Endothelial cell (in vitro differentiated cells): ENCODE results near the gene SERTAD4. TPM values are rescaled to one million over a fixed set of nuclear protein-coding genes. Genes with fewer than 3 reads are reported as not detected.
"Not testable (repeated sequence)": the region's sequence is repeated elsewhere in the genome, so short reads cannot be mapped to it uniquely, and the experiment has no call there.

ENCODE experiments used
- DNase-seq: peaks from one replicate; pipeline ENCODE4 v3.0.0; 2021; ENCODE audit warnings: low spot score
- H3K27ac Mint-ChIP-seq: one replicate; pipeline ENCODE4 v1.8.0; 2021; ENCODE audit warnings: mixed read lengths, inconsistent platforms; ENCODE audit not compliant: unreplicated experiment
- H3K27me3 Mint-ChIP-seq: one replicate; pipeline ENCODE4 v1.8.0; 2021; ENCODE audit warnings: mild to moderate bottlenecking, moderate library complexity, mixed read lengths, inconsistent platforms; ENCODE audit not compliant: unreplicated experiment
- H3K36me3 Mint-ChIP-seq: one replicate; pipeline ENCODE4 v1.8.0; 2021; ENCODE audit warnings: mild to moderate bottlenecking, low read depth, mixed read lengths, inconsistent platforms; ENCODE audit not compliant: unreplicated experiment
- H3K4me1 Mint-ChIP-seq: one replicate; pipeline ENCODE4 v1.8.0; 2021; ENCODE audit warnings: mild to moderate bottlenecking, mixed read lengths, inconsistent platforms; ENCODE audit not compliant: unreplicated experiment
- H3K4me3 Mint-ChIP-seq: one replicate; pipeline ENCODE4 v1.8.0; 2021; ENCODE audit warnings: mild to moderate bottlenecking, mixed read lengths, inconsistent platforms; ENCODE audit not compliant: unreplicated experiment
- H3K9me3 Mint-ChIP-seq: one replicate; pipeline ENCODE4 v1.8.0; 2021; ENCODE audit warnings: mixed read lengths, inconsistent platforms; ENCODE audit not compliant: unreplicated experiment
- CTCF ChIP-seq: fragments of 200-600 bp; sonication (generic); IDR thresholded peaks from one replicate; pipeline ENCODE4 v1.5.0; 2021; ENCODE audit warnings: antibody characterized with exemption; ENCODE audit not compliant: unreplicated experiment
- total RNA-seq: library from RNA; stranded (reverse); fragmentation: NEBNext Ultra II Directional; extraction: Animal tissue kit (Norgen Biotek cat#: 25700); gene quantifications from one replicate; pipeline ENCODE4 v1.2.1, GENCODE V29; 2021; ENCODE audit not compliant: unreplicated experiment

The SERTAD4 gene
- total RNA-seq, 1 donor from 2014 or later = 0.72 TPM

- Mint-ChIP-seq H3K9me3 (no peaks in the 10 kb centered on the region), H3K27ac (no peak overlapping the region), H3K4me3 (no peak overlapping the region), H3K4me1 (no peaks in the 10 kb centered on the region), H3K27me3 (peaks cover 6% of the 10 kb centered on the region), H3K36me3 (no peaks in the 10 kb centered on the region)
- DNase-seq = no peak
- TF ChIP-seq CTCF = peak; percentile 17
Observed at GRCh38 chr1:210264496-210265380, 32.1 kb downstream of the SERTAD4 start.

- H3K27ac Mint-ChIP-seq, DNase-seq, H3K4me3 Mint-ChIP-seq, H3K36me3 Mint-ChIP-seq, H3K9me3 Mint-ChIP-seq, H3K4me1 Mint-ChIP-seq, H3K27me3 Mint-ChIP-seq: not testable (repeated sequence)
Observed at GRCh38 chr1:210265392-210265955, 32.9 kb downstream of the SERTAD4 start.

GRCh38 chr1:210269981-210270380 lies 37.4 kb downstream of the SERTAD4 start:
- H3K9me3 Mint-ChIP-seq = no peaks in the 10 kb centered on the region
- no peaks in the 10 kb centered on the region for H3K4me1 Mint-ChIP-seq
- no peaks in the 10 kb centered on the region for H3K36me3 Mint-ChIP-seq
- no peak overlapping the region for H3K4me3 Mint-ChIP-seq
- DNase-seq = no peak
- no peak for TF ChIP-seq CTCF
- no peak overlapping the region for H3K27ac Mint-ChIP-seq
- H3K27me3 Mint-ChIP-seq = peaks cover 4% of the 10 kb centered on the region

- TF ChIP-seq CTCF = no peak
- Mint-ChIP-seq H3K36me3 (no peaks in the 10 kb centered on the region), H3K4me3 (no peak overlapping the region), H3K4me1 (no peaks in the 10 kb centered on the region), H3K9me3 (no peaks in the 10 kb centered on the region), H3K27ac (no peak overlapping the region), H3K27me3 (peaks cover 3% of the 10 kb centered on the region)
- DNase-seq = no peak
Observed at GRCh38 chr1:210272666-210273065, 40.1 kb downstream of the SERTAD4 start.

GRCh38 chr1:210280221-210280620 lies 47.6 kb downstream of the SERTAD4 start:
- no peaks in the 10 kb centered on the region for H3K4me1 Mint-ChIP-seq
- no peak for TF ChIP-seq CTCF
- H3K36me3 Mint-ChIP-seq = peaks cover 9% of the 10 kb centered on the region
- no peak overlapping the region for H3K4me3 Mint-ChIP-seq
- H3K27me3 Mint-ChIP-seq = peaks cover 2% of the 10 kb centered on the region
- peaks cover 5% of the 10 kb centered on the region for H3K9me3 Mint-ChIP-seq
- DNase-seq = no peak
- H3K27ac Mint-ChIP-seq = no peak overlapping the region
